ENCODE results near the gene BTBD3.

Gene BTBD3

DNA sequence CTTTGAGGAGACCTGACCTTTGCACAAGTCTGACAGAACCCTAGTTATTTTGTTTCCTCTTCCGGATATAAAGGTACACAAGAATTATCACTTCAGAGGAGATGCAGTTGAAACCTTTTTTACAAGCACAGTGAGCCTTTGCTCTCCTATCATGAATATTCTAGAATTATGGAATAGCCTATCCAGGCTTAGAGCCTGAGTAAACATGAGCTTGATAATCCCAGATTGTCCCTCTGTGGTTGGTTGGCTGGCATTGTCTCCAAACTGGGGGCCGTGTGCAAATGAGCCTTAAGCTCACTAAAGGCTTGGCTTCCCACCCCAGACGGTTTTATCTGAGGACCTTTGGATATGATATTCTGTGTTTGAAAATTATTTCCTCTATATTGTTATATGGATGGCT is 32.0 kb downstream of the BTBD3 start:
- no peak overlapping the region for H3K27ac ChIP-seq
- TF ChIP-seq ZFX (IDR thresholded peaks at IDR 0.05; ENCODE audit: borderline replicate concordance), result no peak
- TF ChIP-seq, protein P1, sequence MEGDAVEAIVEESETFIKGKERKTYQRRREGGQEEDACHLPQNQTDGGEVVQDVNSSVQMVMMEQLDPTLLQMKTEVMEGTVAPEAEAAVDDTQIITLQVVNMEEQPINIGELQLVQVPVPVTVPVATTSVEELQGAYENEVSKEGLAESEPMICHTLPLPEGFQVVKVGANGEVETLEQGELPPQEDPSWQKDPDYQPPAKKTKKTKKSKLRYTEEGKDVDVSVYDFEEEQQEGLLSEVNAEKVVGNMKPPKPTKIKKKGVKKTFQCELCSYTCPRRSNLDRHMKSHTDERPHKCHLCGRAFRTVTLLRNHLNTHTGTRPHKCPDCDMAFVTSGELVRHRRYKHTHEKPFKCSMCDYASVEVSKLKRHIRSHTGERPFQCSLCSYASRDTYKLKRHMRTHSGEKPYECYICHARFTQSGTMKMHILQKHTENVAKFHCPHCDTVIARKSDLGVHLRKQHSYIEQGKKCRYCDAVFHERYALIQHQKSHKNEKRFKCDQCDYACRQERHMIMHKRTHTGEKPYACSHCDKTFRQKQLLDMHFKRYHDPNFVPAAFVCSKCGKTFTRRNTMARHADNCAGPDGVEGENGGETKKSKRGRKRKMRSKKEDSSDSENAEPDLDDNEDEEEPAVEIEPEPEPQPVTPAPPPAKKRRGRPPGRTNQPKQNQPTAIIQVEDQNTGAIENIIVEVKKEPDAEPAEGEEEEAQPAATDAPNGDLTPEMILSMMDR (IDR thresholded peaks at IDR 0.05), result no peak

DNA sequence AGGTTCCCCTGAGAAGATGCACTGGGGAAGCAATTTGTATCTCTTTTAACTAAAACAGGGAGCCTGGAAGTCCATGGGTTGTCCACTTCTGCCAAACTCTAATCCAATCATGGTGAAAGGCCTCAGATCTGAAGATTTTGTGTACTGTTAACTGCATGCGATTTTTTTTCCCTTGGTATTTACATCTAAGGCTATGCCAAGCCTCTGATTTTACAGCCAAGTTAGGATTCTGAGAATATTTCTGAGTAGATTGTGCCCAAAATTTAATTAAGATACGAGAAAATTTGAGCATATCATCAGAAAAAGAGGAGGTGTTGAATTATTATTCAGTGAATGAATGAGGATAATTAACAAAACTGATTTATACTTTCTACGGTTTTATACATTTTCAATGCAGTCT is 34.0 kb downstream of the BTBD3 start:
- TF ChIP-seq ZFX (IDR thresholded peaks at IDR 0.05; ENCODE audit: borderline replicate concordance), result no peak
- TF ChIP-seq, protein P1 (IDR thresholded peaks at IDR 0.05), result no peak
- no peak overlapping the region for H3K27ac ChIP-seq

DNA sequence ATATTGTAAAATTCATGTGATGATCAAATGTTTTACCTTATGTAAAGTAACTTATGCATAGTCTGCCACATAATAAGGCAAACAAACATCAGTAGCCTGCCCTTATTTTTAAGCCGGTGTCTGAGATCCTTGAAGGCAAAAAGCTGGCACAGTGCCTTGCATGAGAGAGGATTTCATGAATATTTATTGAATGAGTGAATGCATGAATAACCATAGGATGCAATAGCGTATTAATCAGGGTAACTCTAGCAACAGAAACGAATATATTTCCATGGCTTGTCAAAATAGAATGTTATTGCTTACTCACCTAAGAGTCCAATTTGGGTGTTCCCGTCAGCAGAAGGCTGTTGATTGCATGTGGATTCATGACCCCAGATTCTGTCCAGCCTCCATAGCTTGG is 34.9 kb downstream of the BTBD3 start:
- no peak for TF ChIP-seq ZFX (IDR thresholded peaks at IDR 0.05; ENCODE audit: borderline replicate concordance)
- TF ChIP-seq, protein P1 (IDR thresholded peaks at IDR 0.05), result no peak
- no peak overlapping the region for H3K27ac ChIP-seq

DNA sequence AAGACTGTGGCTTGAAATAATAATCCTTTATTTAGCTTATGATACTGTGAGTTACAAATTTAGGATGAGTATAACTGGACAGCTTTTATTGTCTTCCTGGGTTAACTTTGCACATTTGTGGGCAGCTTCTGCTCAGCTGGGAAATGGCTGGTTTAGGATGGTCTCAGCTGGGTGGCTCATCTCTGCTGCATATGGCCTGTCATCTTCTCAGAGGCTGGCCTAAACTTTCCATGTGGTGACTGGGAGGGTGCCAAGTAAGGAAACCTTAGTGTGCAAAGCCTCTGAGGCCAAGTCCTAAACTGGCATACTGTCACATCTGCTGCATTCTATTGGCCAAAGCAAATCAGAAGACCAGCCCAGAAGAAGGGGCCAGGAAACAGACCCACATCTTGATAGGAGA is 40.2 kb downstream of the BTBD3 start:
- no peak overlapping the region for H3K27ac ChIP-seq
- TF ChIP-seq, protein P1 (IDR thresholded peaks at IDR 0.05), result no peak
- no peak for TF ChIP-seq ZFX (IDR thresholded peaks at IDR 0.05; ENCODE audit: borderline replicate concordance)

DNA sequence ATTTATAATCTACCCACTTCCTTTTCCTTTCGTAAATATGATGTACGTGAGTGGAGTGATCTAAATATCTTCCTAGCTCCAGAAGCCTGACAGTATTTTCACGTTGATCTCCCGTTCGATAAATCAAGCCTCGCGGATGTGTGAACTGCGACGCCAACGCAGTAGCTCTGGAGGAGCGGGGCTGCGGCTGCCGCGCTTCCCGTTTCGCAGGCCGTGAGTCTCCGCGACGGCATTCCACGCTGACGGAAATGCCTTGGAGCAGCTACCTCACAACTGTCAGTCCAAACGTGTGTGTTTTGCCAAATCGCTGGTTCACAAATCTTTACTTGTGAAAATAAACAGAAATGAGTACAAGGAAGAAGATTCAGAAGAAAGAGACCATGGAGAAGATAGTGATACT is 41.2 kb downstream of the BTBD3 start:
- H3K27ac ChIP-seq, result no peak overlapping the region

DNA sequence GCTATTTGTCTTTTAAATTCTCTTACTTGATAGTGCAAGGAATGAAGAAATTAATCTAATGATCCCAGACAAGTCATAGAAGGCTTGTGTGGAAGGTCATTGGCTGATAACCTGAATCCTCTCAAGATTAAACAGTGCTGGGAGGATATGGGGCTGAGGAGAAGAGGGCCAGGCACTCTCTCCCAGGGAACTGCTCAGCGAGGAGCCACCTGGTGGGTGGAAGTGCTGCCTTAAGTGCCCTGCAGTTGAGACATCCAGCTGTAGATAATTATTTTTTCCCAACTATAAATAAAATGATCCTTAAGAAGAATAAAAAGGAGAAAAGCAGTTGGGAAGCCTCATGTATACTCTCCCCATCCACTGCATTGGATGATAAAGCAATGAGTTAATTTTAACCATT is 47.9 kb downstream of the BTBD3 start:
- TF ChIP-seq ZFX (IDR thresholded peaks at IDR 0.05; ENCODE audit: borderline replicate concordance), result no peak
- TF ChIP-seq, protein P1 (IDR thresholded peaks at IDR 0.05), result no peak
- H3K27ac ChIP-seq, result no peak overlapping the region

More for the DNA sequence above, 41.2 kb downstream of the BTBD3 start:
- TF ChIP-seq, protein P1 (IDR thresholded peaks at IDR 0.05), result no peak
- TF ChIP-seq ZFX (IDR thresholded peaks at IDR 0.05; ENCODE audit: borderline replicate concordance), result no peak

DNA sequence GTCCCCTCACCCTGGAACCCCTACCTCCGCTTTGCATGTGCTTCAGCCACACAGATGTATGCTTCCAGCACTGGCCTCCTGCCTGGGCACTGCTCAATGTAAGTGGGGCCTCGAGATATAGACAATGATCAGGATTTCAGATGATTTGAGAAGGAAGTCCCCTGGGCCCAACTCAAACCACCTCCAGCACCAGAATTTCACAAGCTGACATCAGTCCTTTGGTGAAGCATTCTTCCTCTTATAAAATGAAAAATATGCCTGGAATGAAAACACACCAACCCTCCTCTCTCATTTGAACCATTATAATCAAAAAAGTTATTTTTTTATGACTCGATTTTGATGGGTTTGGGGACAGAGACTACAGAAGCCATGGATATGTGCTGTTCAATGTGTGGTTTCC is 48.5 kb downstream of the BTBD3 start:
- no peak overlapping the region for H3K27ac ChIP-seq
- TF ChIP-seq, protein P1 (IDR thresholded peaks at IDR 0.05), result no peak
- TF ChIP-seq ZFX (IDR thresholded peaks at IDR 0.05; ENCODE audit: borderline replicate concordance), result no peak

All from 22Rv1 (cell line).